IPS-18c (cell line): Measurements from ENCODE around the gene HOXC10.

ENCODE experiments used
- H3K4me3 ChIP-seq: 2 replicates; pipeline ENCODE4 v1.7.0; 2013; ENCODE audit warnings: low read depth, mild to moderate bottlenecking, low read length, moderate library complexity; ENCODE audit not compliant: insufficient read depth
- H3K9me3 ChIP-seq: one replicate; pipeline ENCODE4 v1.6.1; 2013; ENCODE audit warnings: mild to moderate bottlenecking, low read length, moderate library complexity; ENCODE audit not compliant: control insufficient read depth, insufficient read depth

The HOXC10 gene

GRCh38 chr12:53959314-53959713, 25.6 kb upstream of the HOXC10 start:
- Histone ChIP-seq H3K4me3 (no peak overlapping the region), H3K9me3 (peaks cover 14% of the 10 kb centered on the region)

- H3K9me3 ChIP-seq = peaks cover 12% of the 10 kb centered on the region
Observed at GRCh38 chr12:53960187-53961024, 24.5 kb upstream of the HOXC10 start.

GRCh38 chr12:53961025-53961761, 23.8 kb upstream of the HOXC10 start:
- H3K4me3 ChIP-seq = no peak overlapping the region
- H3K9me3 ChIP-seq = peaks cover 10% of the 10 kb centered on the region

More at GRCh38 chr12:53960187-53961024, 24.5 kb upstream of the HOXC10 start:
- H3K4me3 ChIP-seq = no peak overlapping the region

- Histone ChIP-seq H3K9me3 (peaks cover 10% of the 10 kb centered on the region), H3K4me3 (no peak overlapping the region)
Observed at GRCh38 chr12:53963005-53963404, 21.9 kb upstream of the HOXC10 start.

GRCh38 chr12:53963434-53964314, 21.3 kb upstream of the HOXC10 start:
- no peak overlapping the region for H3K4me3 ChIP-seq
- H3K9me3 ChIP-seq = peaks cover 10% of the 10 kb centered on the region

- no peak overlapping the region for H3K4me3 ChIP-seq
- H3K9me3 ChIP-seq = peaks cover 10% of the 10 kb centered on the region
Observed at GRCh38 chr12:53964315-53964713, 20.6 kb upstream of the HOXC10 start.

GRCh38 chr12:53965281-53966084, 19.5 kb upstream of the HOXC10 start:
- Histone ChIP-seq H3K9me3 (peaks cover 5% of the 10 kb centered on the region), H3K4me3 (no peak overlapping the region)

- Histone ChIP-seq H3K9me3 (peaks cover 5% of the 10 kb centered on the region), H3K4me3 (no peak overlapping the region)
Observed at GRCh38 chr12:53966085-53966384, 18.9 kb upstream of the HOXC10 start.

GRCh38 chr12:53966385-53967133, 18.4 kb upstream of the HOXC10 start:
- H3K4me3 ChIP-seq = no peak overlapping the region; the same call in 1 of the 2 replicates

GRCh38 chr12:53967421-53967925, 17.5 kb upstream of the HOXC10 start:
- Histone ChIP-seq H3K9me3 (peaks cover 2% of the 10 kb centered on the region), H3K4me3 (no peak overlapping the region)

More at GRCh38 chr12:53966385-53967133, 18.4 kb upstream of the HOXC10 start:
- H3K9me3 ChIP-seq = peaks cover 3% of the 10 kb centered on the region

GRCh38 chr12:53968214-53969127, 16.5 kb upstream of the HOXC10 start:
- no peak overlapping the region for H3K4me3 ChIP-seq
- peaks cover 2% of the 10 kb centered on the region for H3K9me3 ChIP-seq

GRCh38 chr12:53969588-53970259, 15.2 kb upstream of the HOXC10 start:
- Histone ChIP-seq H3K4me3 (no peak overlapping the region), H3K9me3 (peaks cover 6% of the 10 kb centered on the region)

- H3K4me3 ChIP-seq = no peak overlapping the region
- H3K9me3 ChIP-seq = peaks cover 6% of the 10 kb centered on the region
Observed at GRCh38 chr12:53970451-53970850, 14.5 kb upstream of the HOXC10 start.

GRCh38 chr12:53971129-53971528, 13.8 kb upstream of the HOXC10 start:
- Histone ChIP-seq H3K4me3 (no peak overlapping the region), H3K9me3 (peaks cover 6% of the 10 kb centered on the region)

GRCh38 chr12:53971686-53972085, 13.3 kb upstream of the HOXC10 start:
- no peak overlapping the region for H3K4me3 ChIP-seq

More at GRCh38 chr12:53971686-53972085, 13.3 kb upstream of the HOXC10 start:
- H3K9me3 ChIP-seq = peaks cover 6% of the 10 kb centered on the region
